HepG2 (cell line): ENCODE measurements around the gene SLC25A15. TPM values are rescaled to one million over a fixed set of nuclear protein-coding genes. Genes with fewer than 3 reads are reported as not detected.

Source experiments
- DMAP1 ChIP-seq: IDR thresholded peaks from 2 replicates; pipeline ENCODE4 v1.6.1; 2016
- ELF3 ChIP-seq: IDR thresholded peaks from 2 replicates; pipeline ENCODE4 v1.6.1; 2016; ENCODE audit warnings: missing genetic modification reagents, missing compliant biosample characterization
- FOXM1 ChIP-seq: sonication (generic); formaldehyde crosslinking; IDR thresholded peaks from 2 replicates; pipeline ENCODE4 v1.5.0; 2020; ENCODE audit warnings: missing genetic modification reagents
- HNF1A ChIP-seq, 2 experiments: sonication (generic) in 1 of 2; formaldehyde crosslinking in 1 of 2; IDR thresholded peaks; 2 replicates each; pipeline versions ENCODE4 v1.4.0 to v1.6.1; 2016 to 2020; ENCODE audit warnings: borderline replicate concordance in 1 of 2, low read depth in 1 of 2, mild to moderate bottlenecking in 1 of 2, missing genetic modification reagents in 1 of 2
- IRF1 ChIP-seq: sonication (generic); formaldehyde crosslinking; IDR thresholded peaks from 2 replicates; pipeline ENCODE4 v1.4.0; 2020; ENCODE audit warnings: low read depth, mild to moderate bottlenecking, missing genetic modification reagents
- THAP11 ChIP-seq: IDR thresholded peaks from 2 replicates; pipeline ENCODE4 v1.6.1; 2016; ENCODE audit warnings: missing biosample characterization, missing genetic modification reagents
- ZC3H13 ChIP-seq: sonication (generic); formaldehyde crosslinking; IDR thresholded peaks from 2 replicates; pipeline ENCODE4 v1.8.1; 2023; ENCODE audit warnings: mild to moderate bottlenecking, missing genetic modification reagents, moderate library complexity
- ZNF121 ChIP-seq: sonication (generic); formaldehyde crosslinking; IDR thresholded peaks from 2 replicates; pipeline ENCODE4 v1.5.0; 2020; ENCODE audit warnings: mild to moderate bottlenecking, missing genetic modification reagents
- ZNF276 ChIP-seq: sonication (generic); formaldehyde crosslinking; IDR thresholded peaks from 2 replicates; pipeline ENCODE4 v1.4.0; 2020; ENCODE audit warnings: mild to moderate bottlenecking, low read depth, missing genetic modification reagents
- ZNF280D ChIP-seq: sonication (generic); formaldehyde crosslinking; IDR thresholded peaks from 2 replicates; pipeline ENCODE4 v1.5.1; 2020; ENCODE audit warnings: mild to moderate bottlenecking, missing genetic modification reagents
- ZNF639 ChIP-seq: conservative IDR thresholded peaks from 2 replicates; pipeline ENCODE4 v1.6.1; 2018; ENCODE audit warnings: missing genetic modification reagents
- ZNF724P ChIP-seq: sonication (generic); formaldehyde crosslinking; IDR thresholded peaks from 2 replicates; pipeline ENCODE4 v1.8.0; 2022; ENCODE audit warnings: missing genetic modification reagents, borderline replicate concordance
- polyA plus RNA-seq, 8 experiments: library from polyadenylated mRNA; depleted of rRNA in 3 of 8; stranded (reverse) in 7 of 8; unstranded in 1 of 8; fragments of >200 nt; fragmentation: Illumina TruSeq in 4 of 8; extraction: Trizol in 4 of 8; gene quantifications; 2 replicates each; pipeline versions ENCODE4 v1.2.1 to v1.2.3, GENCODE V29; 2011 to 2016; ENCODE audit warnings: low read depth in 4 of 8, missing spikeins in 1 of 8, mixed read lengths in 1 of 8; ENCODE audit not compliant: insufficient read depth in 1 of 8
- total RNA-seq, 5 experiments: library from RNA; depleted of rRNA; stranded (reverse); fragments of >200 nt; fragmentation: Illumina TruSeq; extraction: Trizol; gene quantifications; 2 replicates each; pipeline ENCODE4 v1.2.3, GENCODE V29; 2016; ENCODE audit warnings: low read depth in 1 of 5

Gene SLC25A15
- total and polyA plus RNA-seq, 2 of the 13 experiments (the other 11 are each of a cell fraction or from before 2014, with no cell fraction given): 17.3 to 39.1 TPM

- TF ChIP-seq ELF3 (CRISPR knock-in tag) (peak; percentile 70; the same call in 1 of the 2 replicates), HNF1A (IDR thresholded peaks at IDR 0.05; ENCODE audit: low read depth) (no peak), HNF1A (CRISPR knock-in tag; IDR thresholded peaks at IDR 0.05; ENCODE audit: borderline replicate concordance) (peak; percentile 25; the same call in 1 of the 2 replicates), ZNF121 (no peak), ZNF639 (CRISPR knock-in tag) (no peak; the same call in 1 of the 2 replicates), THAP11 (peak; percentile 57), DMAP1 (CRISPR knock-in tag) (peak; percentile 57; the same call in 1 of the 2 replicates), ZC3H13 (no peak), ZNF724P (no peak), FOXM1 (no peak), IRF1 (CRISPR knock-in tag) (no peak), ZNF280D (no peak), ZNF276 (CRISPR knock-in tag) (peak; percentile 75; the same call in 1 of the 2 replicates)
Measured at GRCh38 chr13:40789275-40790153, at the start of gene SLC25A15 (continued).
